HTERT RPE-1 (cell line): ENCODE results near the gene KCNJ6.
"Not testable (repeated sequence)": the region's sequence is repeated elsewhere in the genome, so short reads cannot be mapped to it uniquely, and the experiment has no call there.

ENCODE experiments used
- in situ Hi-C: fragments of 300-500 bp; cut with MboI; formaldehyde crosslinking; loops from 4 replicates; pipeline ENCODE4 v1.14.3; 2020; ENCODE audit warnings: low sequenced_read_pairs

Gene KCNJ6

GRCh38 chr21:37686991-37687810, 229.1 kb downstream of the KCNJ6 start:
- in situ Hi-C loops: no loop called here

- in situ Hi-C loops: no loop called here
Observed at GRCh38 chr21:37684547-37684946, 231.7 kb downstream of the KCNJ6 start.

GRCh38 chr21:37684115-37684493, 232.2 kb downstream of the KCNJ6 start:
- in situ Hi-C loops: no loop called here

GRCh38 chr21:37683396-37684114, 232.7 kb downstream of the KCNJ6 start:
- in situ Hi-C loops: no loop called here

GRCh38 chr21:37682966-37683365, 233.3 kb downstream of the KCNJ6 start:
- in situ Hi-C loops: no loop called here

- in situ Hi-C loops: no loop called here
Observed at GRCh38 chr21:37677006-37677405, 239.3 kb downstream of the KCNJ6 start.

GRCh38 chr21:37675202-37675801, 241.0 kb downstream of the KCNJ6 start:
- in situ Hi-C loops: no loop called here

- in situ Hi-C loops: no loop called here
Observed at GRCh38 chr21:37673801-37674575, 242.3 kb downstream of the KCNJ6 start.

- in situ Hi-C loops: no loop called here
Observed at GRCh38 chr21:37671381-37671780, 244.9 kb downstream of the KCNJ6 start.

GRCh38 chr21:37670883-37671282, 245.4 kb downstream of the KCNJ6 start:
- in situ Hi-C loops: no loop called here

- in situ Hi-C loops: no loop called here
Observed at GRCh38 chr21:37669249-37669648, 247.0 kb downstream of the KCNJ6 start.

GRCh38 chr21:37668462-37669239, 247.6 kb downstream of the KCNJ6 start:
- in situ Hi-C loops: no loop called here

- in situ Hi-C loops: no loop called here
Observed at GRCh38 chr21:37667380-37667779, 248.9 kb downstream of the KCNJ6 start.

- in situ Hi-C loops: no loop called here
Observed at GRCh38 chr21:37665230-37666024, 250.8 kb downstream of the KCNJ6 start.

- in situ Hi-C loops: not testable (repeated sequence)
Observed at GRCh38 chr21:37662227-37662626, 254.0 kb downstream of the KCNJ6 start.

- in situ Hi-C loops: no loop called here
Observed at GRCh38 chr21:37660709-37661108, 255.5 kb downstream of the KCNJ6 start.

- in situ Hi-C loops: no loop called here
Observed at GRCh38 chr21:37659874-37660273, 256.4 kb downstream of the KCNJ6 start.

GRCh38 chr21:37658817-37659458, 257.3 kb downstream of the KCNJ6 start:
- in situ Hi-C loops: no loop called here
